ENCODE measurements around the gene C1QTNF12. TPM values are rescaled to one million over a fixed set of nuclear protein-coding genes. Genes with fewer than 3 reads are reported as not detected.
A peak's percentile ranks its signal among the peaks of the same experiment; 100 is the strongest.

Gene C1QTNF12
- total RNA-seq, 1 donor from 2014 or later: 0.50 TPM

DNA sequence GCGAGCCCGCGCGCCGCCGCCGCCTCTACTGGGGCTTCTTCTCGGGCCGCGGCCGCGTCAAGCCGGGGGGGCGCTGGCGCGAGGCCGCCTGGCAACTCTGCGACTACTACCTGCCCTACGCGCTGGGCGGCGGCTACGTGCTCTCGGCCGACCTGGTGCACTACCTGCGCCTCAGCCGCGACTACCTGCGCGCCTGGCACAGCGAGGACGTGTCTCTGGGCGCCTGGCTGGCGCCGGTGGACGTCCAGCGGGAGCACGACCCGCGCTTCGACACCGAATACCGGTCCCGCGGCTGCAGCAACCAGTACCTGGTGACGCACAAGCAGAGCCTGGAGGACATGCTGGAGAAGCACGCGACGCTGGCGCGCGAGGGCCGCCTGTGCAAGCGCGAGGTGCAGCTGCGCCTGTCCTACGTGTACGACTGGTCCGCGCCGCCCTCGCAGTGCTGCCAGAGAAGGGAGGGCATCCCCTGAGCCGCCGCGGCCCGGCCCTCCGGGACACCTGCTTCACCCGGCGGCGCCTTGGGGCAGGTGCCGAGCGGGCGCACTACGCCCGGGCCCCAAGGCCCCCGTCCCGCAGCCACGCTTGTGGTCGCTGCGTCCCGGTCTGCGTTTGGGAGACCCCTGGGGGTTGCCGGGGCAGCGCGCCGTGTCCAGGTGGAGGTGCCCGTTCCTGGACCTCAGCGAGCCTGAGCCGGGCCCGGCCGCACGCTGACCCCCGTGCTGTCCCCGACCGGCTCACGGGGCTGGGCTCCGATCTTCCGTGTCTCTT lies 13.5 kb downstream of the C1QTNF12 start:
- no peak for ATAC-seq
- DNase-seq: no peak
- intact Hi-C loops (cut with micrococcal nuclease): no loop called here

DNA sequence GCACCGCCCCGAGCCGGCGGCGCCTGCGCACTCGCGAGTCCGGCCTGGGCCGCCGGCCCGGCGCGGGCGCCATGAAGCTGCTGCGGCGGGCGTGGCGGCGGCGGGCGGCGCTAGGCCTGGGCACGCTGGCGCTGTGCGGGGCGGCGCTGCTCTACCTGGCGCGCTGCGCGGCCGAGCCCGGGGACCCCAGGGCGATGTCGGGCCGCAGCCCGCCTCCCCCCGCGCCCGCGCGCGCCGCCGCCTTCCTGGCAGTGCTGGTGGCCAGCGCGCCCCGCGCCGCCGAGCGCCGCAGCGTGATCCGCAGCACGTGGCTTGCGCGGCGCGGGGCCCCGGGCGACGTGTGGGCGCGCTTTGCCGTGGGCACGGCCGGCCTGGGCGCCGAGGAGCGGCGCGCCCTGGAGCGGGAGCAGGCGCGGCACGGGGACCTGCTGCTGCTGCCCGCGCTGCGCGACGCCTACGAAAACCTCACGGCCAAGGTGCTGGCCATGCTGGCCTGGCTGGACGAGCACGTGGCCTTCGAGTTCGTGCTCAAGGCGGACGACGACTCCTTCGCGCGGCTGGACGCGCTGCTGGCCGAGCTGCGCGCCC lies 14.2 kb downstream of the C1QTNF12 start, which contains the start of gene B3GALT6:
TSS of gene B3GALT6 (plus strand) at position 30 of the 588 bp plus-strand sequence. CDS start at position 72, 42 bp downstream.
- no peak for DNase-seq
- ATAC-seq: no peak
- intact Hi-C loops (cut with micrococcal nuclease): no loop called here

DNA sequence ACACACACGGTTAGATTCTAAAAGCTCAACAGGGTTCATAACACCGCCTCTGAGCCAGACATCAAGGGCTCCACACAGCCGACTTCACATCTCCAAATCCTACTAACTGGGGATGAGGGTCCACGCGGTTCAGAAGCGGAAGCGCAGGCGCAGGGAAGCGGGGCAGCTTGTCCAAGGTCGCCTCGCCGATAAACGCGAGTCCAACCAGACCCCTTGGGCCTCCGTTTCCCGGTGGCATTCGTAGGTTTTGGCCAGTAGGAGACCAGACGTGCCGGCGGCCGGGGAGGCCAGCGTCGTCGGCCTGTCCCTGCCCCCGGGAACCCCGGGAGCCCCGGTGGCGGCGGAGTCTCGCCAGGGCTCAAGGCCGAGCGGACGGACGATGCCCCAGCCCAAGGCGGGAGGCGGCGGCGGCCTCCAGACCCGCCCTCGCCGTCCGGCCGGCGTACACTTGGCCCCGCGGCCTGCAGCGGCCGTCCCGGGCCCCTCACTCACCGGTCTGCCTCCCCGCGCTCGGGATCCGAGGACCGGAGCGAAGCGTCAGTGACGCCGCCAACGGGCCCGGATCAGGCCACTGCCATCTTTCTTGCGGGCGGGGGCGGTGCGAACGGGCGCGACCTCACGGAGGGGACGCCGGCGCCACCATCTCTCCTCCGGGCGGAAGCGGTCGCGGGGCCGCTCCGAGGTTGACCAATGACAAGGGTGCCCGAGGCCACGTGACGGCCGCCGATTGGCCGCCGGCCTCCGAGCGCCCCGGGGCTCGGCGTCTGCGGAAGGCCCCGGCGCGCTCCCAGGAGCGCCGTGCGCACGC lies 14.9 kb downstream of the C1QTNF12 start, which contains the start of gene SDF4:
TSS of gene SDF4 (minus strand) at position 602 of the 808 bp plus-strand sequence. CDS start 3,229 bp downstream, outside the sequence.
- intact Hi-C loops (cut with micrococcal nuclease): no loop called here
- ATAC-seq (peak; percentile 97), DNase-seq (peak; percentile 98)

GRCh38 chr1:1230656-1231399 lies 15.7 kb downstream of the C1QTNF12 start:
- ATAC-seq (no peak), DNase-seq (no peak)
- intact Hi-C loops (cut with micrococcal nuclease): no loop called here

- no peak for ATAC-seq
- no peak for DNase-seq
- intact Hi-C loops (cut with micrococcal nuclease): no loop called here
Observed at GRCh38 chr1:1229770-1230169, 16.8 kb downstream of the C1QTNF12 start.

- ATAC-seq: no peak
- intact Hi-C loops (cut with micrococcal nuclease): no loop called here
- no peak for DNase-seq
Observed at GRCh38 chr1:1228596-1229321, 17.8 kb downstream of the C1QTNF12 start.

GRCh38 chr1:1228187-1228586 lies 18.3 kb downstream of the C1QTNF12 start:
- no peak for ATAC-seq
- DNase-seq: no peak
- intact Hi-C loops (cut with micrococcal nuclease): no loop called here

- DNase-seq (no peak), ATAC-seq (no peak)
- intact Hi-C loops (cut with micrococcal nuclease): no loop called here
Observed at GRCh38 chr1:1227386-1227785, 19.1 kb downstream of the C1QTNF12 start.

DNA sequence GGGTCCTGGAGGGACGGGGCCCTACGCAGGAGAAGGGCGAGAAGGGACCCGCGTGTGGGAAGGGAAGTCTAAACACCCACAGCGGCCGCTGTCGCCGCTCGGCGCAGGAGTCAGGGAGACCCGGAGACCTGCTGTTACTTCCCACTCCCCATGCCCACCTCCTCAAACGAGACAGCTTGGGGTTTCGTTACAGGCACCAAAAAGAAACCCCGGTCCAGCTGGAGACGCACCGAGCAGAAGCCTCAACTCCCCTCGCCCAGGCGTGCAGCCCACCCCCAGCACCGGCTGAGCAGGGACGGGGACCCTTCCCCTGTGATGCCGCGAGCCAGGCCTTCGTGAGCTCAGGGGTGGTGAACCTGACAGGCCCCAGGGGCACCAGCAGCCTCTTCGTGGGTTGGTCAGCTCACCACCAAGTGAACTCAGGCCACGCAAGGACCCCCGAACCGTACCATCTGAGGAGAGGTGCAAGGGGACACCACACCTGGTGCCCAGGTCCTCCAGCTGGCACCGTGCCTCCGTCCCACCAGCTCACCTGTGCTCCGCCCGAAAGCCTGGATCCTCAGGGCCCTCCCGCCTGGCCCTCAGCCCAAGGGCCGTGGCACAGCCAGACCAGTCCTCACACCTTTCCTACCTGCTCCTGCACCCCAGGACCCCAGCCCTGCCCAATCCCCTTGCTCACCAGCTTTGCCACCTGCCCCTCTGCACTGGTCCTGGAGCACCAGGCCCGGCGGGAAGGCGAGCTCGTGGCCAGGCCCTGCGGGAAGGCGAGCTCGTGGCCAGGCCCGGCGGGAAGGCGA lies 19.8 kb downstream of the C1QTNF12 start:
- no peak for ATAC-seq
- DNase-seq: no peak
- intact Hi-C loops (cut with micrococcal nuclease): no loop called here

- DNase-seq: no peak
- ATAC-seq: peak; percentile 27
Observed at GRCh38 chr1:1225913-1226312, 20.6 kb downstream of the C1QTNF12 start.

GRCh38 chr1:1225238-1225845 lies 21.2 kb downstream of the C1QTNF12 start:
- ATAC-seq (peak; percentile 26), DNase-seq (no peak)
- intact Hi-C loops (cut with micrococcal nuclease): no loop called here

More at GRCh38 chr1:1225913-1226312, 20.6 kb downstream of the C1QTNF12 start:
- intact Hi-C loops (cut with micrococcal nuclease): no loop called here

- intact Hi-C loops (cut with micrococcal nuclease): no loop called here
- no peak for ATAC-seq
- no peak for DNase-seq
Observed at GRCh38 chr1:1223891-1224290, 22.6 kb downstream of the C1QTNF12 start.

DNA sequence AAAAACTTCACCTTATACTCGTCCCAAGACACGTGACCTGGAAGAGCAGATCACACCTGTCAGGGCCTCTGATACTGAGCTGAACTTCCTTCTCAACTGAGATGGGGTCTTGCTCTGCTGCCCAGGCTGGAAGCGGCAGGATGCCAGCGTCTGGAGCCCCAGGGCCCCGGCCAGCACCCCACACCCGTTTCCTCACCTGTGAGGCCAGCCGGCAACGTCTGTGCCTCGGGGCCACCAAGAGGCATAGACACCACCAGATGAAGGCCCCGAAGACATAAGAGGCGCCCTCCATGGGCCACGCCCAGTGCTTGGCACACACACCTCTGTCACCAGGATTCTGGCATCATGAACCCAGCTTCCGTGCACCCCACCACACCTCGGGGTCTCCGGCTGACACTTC lies 23.2 kb downstream of the C1QTNF12 start:
- ATAC-seq: no peak
- intact Hi-C loops (cut with micrococcal nuclease): no loop called here
- no peak for DNase-seq

GRCh38 chr1:1222575-1223225 lies 23.8 kb downstream of the C1QTNF12 start:
- DNase-seq: no peak
- no peak for ATAC-seq
- intact Hi-C loops (cut with micrococcal nuclease): no loop called here

GRCh38 chr1:1221887-1222574 lies 24.5 kb downstream of the C1QTNF12 start:
- intact Hi-C loops (cut with micrococcal nuclease): no loop called here
- no peak for DNase-seq
- no peak for ATAC-seq

GRCh38 chr1:1220197-1220596 lies 26.3 kb downstream of the C1QTNF12 start:
- DNase-seq: no peak
- no peak for ATAC-seq

More at GRCh38 chr1:1220197-1220596, 26.3 kb downstream of the C1QTNF12 start:
- intact Hi-C loops (cut with micrococcal nuclease): no loop called here

Measured in left ventricle myocardium superior (tissue), 1 donor.